DMS53 treated with DMSO at 0.1 percent for 48 hours (cell line): ENCODE data around the gene SLC5A4.
A peak's percentile ranks its signal among the peaks of the same experiment; 100 is the strongest.

Experiments
- DNase-seq: peaks from one replicate; lab custom pipeline; 2025; ENCODE audit not compliant: unreplicated experiment; lab: John Stamatoyannopoulos, UW

The SLC5A4 gene

GRCh38 chr22:32233091-32233490 lies 22.1 kb downstream of the SLC5A4 start:
- DNase-seq: no peak

GRCh38 chr22:32232191-32232830 lies 22.8 kb downstream of the SLC5A4 start:
- DNase-seq: no peak

GRCh38 chr22:32226326-32227104 lies 28.6 kb downstream of the SLC5A4 start:
- DNase-seq: no peak

- no peak for DNase-seq
Observed at GRCh38 chr22:32222991-32223390, 32.2 kb downstream of the SLC5A4 start.

- DNase-seq: no peak
Observed at GRCh38 chr22:32219026-32219425, 36.1 kb downstream of the SLC5A4 start.

GRCh38 chr22:32218470-32218869 lies 36.7 kb downstream of the SLC5A4 start:
- no peak for DNase-seq

- no peak for DNase-seq
Observed at GRCh38 chr22:32217465-32217864, 37.7 kb downstream of the SLC5A4 start.

- DNase-seq: no peak
Observed at GRCh38 chr22:32216911-32217310, 38.2 kb downstream of the SLC5A4 start.

GRCh38 chr22:32211011-32211410 lies 44.1 kb downstream of the SLC5A4 start:
- DNase-seq: no peak

- no peak for DNase-seq
Observed at GRCh38 chr22:32208681-32209080, 46.5 kb downstream of the SLC5A4 start.

- no peak for DNase-seq
Observed at GRCh38 chr22:32207971-32208480, 47.1 kb downstream of the SLC5A4 start.

GRCh38 chr22:32206774-32207758 lies 48.1 kb downstream of the SLC5A4 start:
- peak; percentile 24 for DNase-seq

- DNase-seq: no peak
Observed at GRCh38 chr22:32205974-32206773, 49.0 kb downstream of the SLC5A4 start.

GRCh38 chr22:32204856-32205722 lies 50.1 kb downstream of the SLC5A4 start, which contains the start of gene RFPL2:
TSS of gene RFPL2 (minus strand) at chr22:32205073. CDS start at chr22:32202451, 2,622 bp downstream.
- peak; percentile 45 for DNase-seq

GRCh38 chr22:32204040-32204855 lies 50.9 kb downstream of the SLC5A4 start:
- DNase-seq: no peak

- no peak for DNase-seq
Observed at GRCh38 chr22:32203181-32204039, 51.7 kb downstream of the SLC5A4 start.

- peak; percentile 55 for DNase-seq
Observed at GRCh38 chr22:32202539-32203180, 52.5 kb downstream of the SLC5A4 start.
